Esophagus muscularis mucosa (tissue), 4 donors: Measurements from ENCODE around the gene MTPN. TPM values are rescaled to one million over a fixed set of nuclear protein-coding genes. Genes with fewer than 3 reads are reported as not detected.

Experiments
- DNase-seq: peaks from one replicate; pipeline ENCODE4 v3.0.0-alpha.2; 2017; ENCODE audit errors: extremely low spot score
- H3K27ac ChIP-seq, 4 donors: fragments of 200-600 bp; sonication (generic); replicated peaks in 1 of 4; 1 replicate in 3 of 4; 2 replicates in 1 of 4; pipeline ENCODE4 v1.5.1; 2016 to 2019; ENCODE audit warnings: mild to moderate bottlenecking in 1 of 4
- H3K27me3 ChIP-seq, 4 donors: fragments of 200-600 bp; sonication (generic); one replicate each; pipeline versions ENCODE4 v1.5.1 to v1.6.0; 2016 to 2019
- H3K36me3 ChIP-seq, 4 donors: fragments of 200-600 bp; sonication (generic); one replicate each; pipeline ENCODE4 v1.5.1; 2016 to 2019
- H3K4me1 ChIP-seq, 4 donors: fragments of 200-600 bp; sonication (generic); one replicate each; pipeline ENCODE4 v1.5.1; 2016 to 2019
- H3K4me3 ChIP-seq, 4 donors: fragments of 200-600 bp; sonication (generic); 1 replicate in 2 of 4; 2 replicates in 2 of 4; pipeline ENCODE4 v1.5.1; 2016 to 2019; ENCODE audit warnings: mild to moderate bottlenecking in 4 of 4, moderate library complexity in 1 of 4
- H3K9me3 ChIP-seq, 4 donors: fragments of 200-600 bp; sonication (generic); 1 replicate in 3 of 4; 2 replicates in 1 of 4; pipeline ENCODE4 v1.5.1; 2016 to 2019
- CTCF ChIP-seq, 3 experiments: fragments of 200-600 bp in 2 of 3; fragments of 450-650 bp in 1 of 3; sonication (generic) in 2 of 3; IDR thresholded peaks; one replicate each; pipeline ENCODE4 v1.5.1; 2017 to 2019; ENCODE audit warnings: antibody characterized with exemption in 3 of 3, mild to moderate bottlenecking in 2 of 3, moderate library complexity in 1 of 3
- EP300 ChIP-seq: sonication (generic); formaldehyde crosslinking; IDR thresholded peaks from one replicate; pipeline ENCODE4 v1.6.1; 2017; ENCODE audit warnings: antibody characterized with exemption
- POLR2A ChIP-seq: fragments of 450-650 bp; IDR thresholded peaks from one replicate; pipeline ENCODE4 v1.6.1; 2017; ENCODE audit warnings: antibody characterized with exemption, moderate library complexity, mild to moderate bottlenecking, low read depth
- POLR2AphosphoS5 ChIP-seq, 2 donors: sonication (generic); formaldehyde crosslinking; IDR thresholded peaks; one replicate each; pipeline ENCODE4 v1.6.1; 2017; ENCODE audit warnings: antibody characterized with exemption in 2 of 2
- WGBS: methylation state at CpG from one replicate; pipeline ENCODE4 v1.1.5; 2018; 5-methylcytosine and 5-hydroxymethylcytosine counted together
- intact Hi-C: fragments of 100-400 bp; cut with DNase I; formaldehyde crosslinking; loops from one replicate; pipeline ENCODE4 v1.15.1; 2023
- total RNA-seq, 4 donors: library from RNA; depleted of rRNA; stranded (reverse); fragments of >200 nt; gene quantifications; one replicate each; pipeline versions ENCODE4 v1.1.0 to v1.2.1, GENCODE V29; 2016

MTPN gene
- total RNA-seq, 4 donors from 2014 or later: 68.8 to 74.9 (median 71.5) TPM

- intact Hi-C loops: no loop called here
- Histone ChIP-seq H3K4me1 (peaks cover 0 to 12% (median 0%) of the 10 kb centered on the region in 4 donors), H3K27me3 (no peaks in the 10 kb centered on the region), H3K36me3 (peaks cover 0 to 43% (median 19%) of the 10 kb centered on the region in 4 donors), H3K9me3 (no peaks in the 10 kb centered on the region), H3K27ac (no peak overlapping the region), H3K4me3 (no peak overlapping the region)
- no peak for DNase-seq
- TF ChIP-seq EP300: no peak
- TF ChIP-seq CTCF (IDR thresholded peaks at IDR 0.05): no peak
- TF ChIP-seq POLR2AphosphoS5 (IDR thresholded peaks at IDR 0.05): no peak
- no peak for TF ChIP-seq POLR2A
Observed at GRCh38 chr7:135950429-135950828, 26.7 kb downstream of the MTPN start.

- 86% methylated on average over 3 of the region's 3 CpGs for WGBS
- Histone ChIP-seq H3K27ac (no peak overlapping the region), H3K9me3 (no peaks in the 10 kb centered on the region), H3K36me3 (peaks cover 0 to 43% (median 18%) of the 10 kb centered on the region in 4 donors), H3K4me1 (peaks cover 0 to 12% (median 0%) of the 10 kb centered on the region in 4 donors), H3K4me3 (no peak overlapping the region), H3K27me3 (no peaks in the 10 kb centered on the region)
- intact Hi-C loops: no loop called here
- no peak for TF ChIP-seq POLR2AphosphoS5 (IDR thresholded peaks at IDR 0.05)
- TF ChIP-seq POLR2A: no peak
- no peak for TF ChIP-seq EP300
- no peak for TF ChIP-seq CTCF (IDR thresholded peaks at IDR 0.05)
- DNase-seq: no peak
Observed at GRCh38 chr7:135946289-135947055, 30.7 kb downstream of the MTPN start.

- TF ChIP-seq EP300: no peak
- TF ChIP-seq POLR2AphosphoS5 (IDR thresholded peaks at IDR 0.05): no peak
- no peak for TF ChIP-seq POLR2A
- no peak for TF ChIP-seq CTCF (IDR thresholded peaks at IDR 0.05)
- H3K27ac ChIP-seq: no peak overlapping the region
- H3K9me3 ChIP-seq: no peaks in the 10 kb centered on the region
- peaks cover 0 to 8% (median 0%) of the 10 kb centered on the region in 4 donors for H3K4me1 ChIP-seq
- H3K4me3 ChIP-seq: no peak overlapping the region
- 96% methylated on average over 2 of the region's 2 CpGs for WGBS
- no peak for DNase-seq
- peaks cover 0 to 26% (median 5%) of the 10 kb centered on the region in 4 donors for H3K36me3 ChIP-seq
- H3K27me3 ChIP-seq: no peaks in the 10 kb centered on the region
- intact Hi-C loops: no loop called here
Observed at GRCh38 chr7:135944753-135945152, 32.4 kb downstream of the MTPN start.

GRCh38 chr7:135943134-135943879 is 33.9 kb downstream of the MTPN start:
- peaks cover 5 to 22% (median 8%) of the 10 kb centered on the region in 4 donors for H3K4me1 ChIP-seq
- peaks cover 0 to 13% (median 0%) of the 10 kb centered on the region in 4 donors for H3K36me3 ChIP-seq
- DNase-seq: no peak
- intact Hi-C loops: no loop called here
- no peak overlapping the region for H3K27ac ChIP-seq
- no peaks in the 10 kb centered on the region for H3K27me3 ChIP-seq
- H3K9me3 ChIP-seq: no peaks in the 10 kb centered on the region
- no peak overlapping the region for H3K4me3 ChIP-seq
- TF ChIP-seq POLR2AphosphoS5 (IDR thresholded peaks at IDR 0.05): no peak
- no peak for TF ChIP-seq CTCF (IDR thresholded peaks at IDR 0.05)
- TF ChIP-seq POLR2A: no peak
- TF ChIP-seq EP300: no peak
- 78% methylated on average over 3 of the region's 3 CpGs for WGBS
